Upper lobe of left lung (tissue), 6 donors: ENCODE data around the gene CCDC190. TPM values are rescaled to one million over a fixed set of nuclear protein-coding genes. Genes with fewer than 3 reads are reported as not detected.
"Not testable (repeated sequence)": the region's sequence is repeated elsewhere in the genome, so short reads cannot be mapped to it uniquely, and the experiment has no call there.

Experiments used
- ATAC-seq, 2 donors: fragments of 200-7000 bp; cut with Tn5 transposase; one replicate each; pipeline ENCODE4 v1.9.1; 2022; ENCODE audit warnings: mild to moderate bottlenecking in 2 of 2, moderate library complexity in 2 of 2; ENCODE audit not compliant: low FRiP score in 2 of 2
- DNase-seq, 2 donors: peaks; one replicate each; pipeline ENCODE4 v3.0.0-alpha.2; 2019 to 2020
- H3K27ac ChIP-seq, 4 donors: fragments of 200-600 bp; sonication (generic); one replicate each; pipeline ENCODE4 v1.5.1; 2016 to 2019
- H3K27me3 ChIP-seq, 4 donors: fragments of 200-600 bp; sonication (generic); one replicate each; pipeline ENCODE4 v1.5.1; 2017 to 2019
- H3K36me3 ChIP-seq, 4 donors: fragments of 200-600 bp; sonication (generic); one replicate each; pipeline ENCODE4 v1.5.1; 2016 to 2019
- H3K4me1 ChIP-seq, 4 donors: fragments of 200-600 bp; sonication (generic); one replicate each; pipeline ENCODE4 v1.5.1; 2018 to 2019
- H3K4me3 ChIP-seq, 4 donors: fragments of 200-600 bp; sonication (generic); one replicate each; pipeline ENCODE4 v1.5.1; 2017 to 2019; ENCODE audit warnings: mild to moderate bottlenecking in 2 of 4, moderate library complexity in 1 of 4
- H3K9me3 ChIP-seq, 4 donors: fragments of 200-600 bp; sonication (generic); one replicate each; pipeline ENCODE4 v1.5.1; 2018 to 2019
- CTCF ChIP-seq, 6 experiments: fragments of 450-650 bp in 4 of 6; fragments of 200-600 bp in 2 of 6; sonication (generic) in 2 of 6; IDR thresholded peaks; one replicate each; pipeline ENCODE4 v1.5.1; 2016 to 2019; ENCODE audit warnings: antibody characterized with exemption in 6 of 6
- EP300 ChIP-seq, 4 donors: sonication (generic); formaldehyde crosslinking; IDR thresholded peaks; one replicate each; pipeline ENCODE4 v1.5.1; 2017; ENCODE audit warnings: antibody characterized with exemption in 4 of 4, control low read depth in 2 of 4
- POLR2A ChIP-seq, 4 donors: fragments of 450-650 bp; IDR thresholded peaks; one replicate each; pipeline ENCODE4 v1.5.1; 2016 to 2017; ENCODE audit warnings: antibody characterized with exemption in 4 of 4, mild to moderate bottlenecking in 2 of 4
- POLR2AphosphoS5 ChIP-seq, 2 donors: sonication (generic); formaldehyde crosslinking; IDR thresholded peaks; one replicate each; pipeline ENCODE4 v1.5.1; 2017; ENCODE audit warnings: antibody characterized with exemption in 2 of 2
- WGBS, 2 donors: methylation state at CpG; one replicate each; pipeline ENCODE4 v1.1.5; 2017 to 2018; 5-methylcytosine and 5-hydroxymethylcytosine counted together
- total RNA-seq, 6 donors: library from RNA; depleted of rRNA in 4 of 6; stranded (reverse); fragments of >200 nt in 4 of 6; gene quantifications; one replicate each; pipeline versions ENCODE4 v1.1.0 to v1.2.1, GENCODE V29; 2016 to 2021
- donor health status: DM: no; HTN: no; CAD: no; lungs with moderate emphysema.
- donor health status: DM: no; HTN: yes; CAD: no; lungs with severe emphysema.

CCDC190 gene
- total RNA-seq, 6 donors from 2014 or later = 0.76 to 48.0 (median 1.5) TPM; not detected in 1

- Histone ChIP-seq H3K27ac (no peak overlapping the region), H3K36me3 (no peaks in the 10 kb centered on the region), H3K27me3 (no peaks in the 10 kb centered on the region), H3K4me3 (no peak overlapping the region), H3K4me1 (peaks cover 0 to 11% (median 3%) of the 10 kb centered on the region in 4 donors), H3K9me3 (no peaks in the 10 kb centered on the region)
- DNase-seq (no peak), ATAC-seq (no peak)
- 20 to 40% methylated on average over 3 of the region's 3 CpGs for WGBS, 2 donors
- TF ChIP-seq POLR2A (IDR thresholded peaks at IDR 0.05) (no peak), CTCF (IDR thresholded peaks at IDR 0.05) (no peak), EP300 (IDR thresholded peaks at IDR 0.05) (no peak), POLR2AphosphoS5 (IDR thresholded peaks at IDR 0.05) (no peak)
Observed at GRCh38 chr1:162872981-162873380, 12.0 kb upstream of the CCDC190 start.

DNA sequence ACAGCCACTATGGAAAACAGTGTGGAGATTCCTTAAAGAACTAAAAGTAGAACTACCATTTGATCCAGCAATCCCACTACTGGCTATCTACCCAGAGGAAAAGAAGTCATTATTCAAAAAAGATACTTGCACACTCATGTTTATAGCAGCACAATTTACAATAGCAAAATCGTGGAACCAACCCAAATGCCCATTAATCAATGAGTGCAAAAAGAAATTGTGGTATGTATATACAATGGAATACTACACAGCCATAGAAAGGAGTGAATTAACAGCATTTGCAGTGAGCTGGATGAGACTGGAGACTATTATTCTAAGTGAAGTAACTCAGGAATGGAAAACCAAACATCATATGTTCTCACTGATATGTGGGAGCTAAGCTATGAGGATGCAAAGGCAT, 10.4 kb upstream of the CCDC190 start:
- H3K36me3 ChIP-seq, ATAC-seq, H3K9me3 ChIP-seq, H3K4me3 ChIP-seq, DNase-seq, H3K27ac ChIP-seq, H3K27me3 ChIP-seq: not testable (repeated sequence)
- peaks cover 0 to 11% (median 3%) of the 10 kb centered on the region in 4 donors for H3K4me1 ChIP-seq
- WGBS, 2 donors = 50 to 59% methylated on average over 1 of the region's 1 CpG

DNA sequence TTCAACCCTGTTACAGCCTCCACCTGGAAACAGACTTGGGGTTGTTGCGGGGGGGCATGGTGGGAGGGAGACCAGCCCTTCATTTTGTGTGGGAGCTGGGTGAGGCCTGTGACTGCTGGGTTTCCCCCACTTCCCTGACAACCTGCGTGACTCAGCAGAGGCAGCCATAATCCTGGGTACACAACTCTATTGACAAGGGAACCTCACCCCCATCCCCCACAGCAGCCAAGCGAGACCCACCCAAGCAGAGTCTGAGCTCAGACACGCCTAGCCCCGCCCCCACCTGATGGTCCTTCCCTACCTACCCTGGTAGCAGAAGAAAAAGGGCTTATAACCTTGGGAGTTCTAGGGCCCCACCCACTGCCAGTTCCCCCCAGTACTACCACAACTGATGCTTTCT, 8.0 kb upstream of the CCDC190 start:
- Histone ChIP-seq H3K4me1 (peaks cover 0 to 7% (median under 1%) of the 10 kb centered on the region in 4 donors), H3K27ac (no peak overlapping the region), H3K36me3 (no peaks in the 10 kb centered on the region), H3K27me3 (no peaks in the 10 kb centered on the region), H3K4me3 (no peak overlapping the region), H3K9me3 (no peaks in the 10 kb centered on the region)
- DNase-seq (no peak), ATAC-seq (no peak)
- TF ChIP-seq CTCF (IDR thresholded peaks at IDR 0.05) (no peak), POLR2A (IDR thresholded peaks at IDR 0.05) (no peak), EP300 (IDR thresholded peaks at IDR 0.05) (no peak), POLR2AphosphoS5 (IDR thresholded peaks at IDR 0.05) (no peak)
- WGBS, 2 donors = 95 to 96% methylated on average over 4 to 5 of the region's 5 CpGs

DNA sequence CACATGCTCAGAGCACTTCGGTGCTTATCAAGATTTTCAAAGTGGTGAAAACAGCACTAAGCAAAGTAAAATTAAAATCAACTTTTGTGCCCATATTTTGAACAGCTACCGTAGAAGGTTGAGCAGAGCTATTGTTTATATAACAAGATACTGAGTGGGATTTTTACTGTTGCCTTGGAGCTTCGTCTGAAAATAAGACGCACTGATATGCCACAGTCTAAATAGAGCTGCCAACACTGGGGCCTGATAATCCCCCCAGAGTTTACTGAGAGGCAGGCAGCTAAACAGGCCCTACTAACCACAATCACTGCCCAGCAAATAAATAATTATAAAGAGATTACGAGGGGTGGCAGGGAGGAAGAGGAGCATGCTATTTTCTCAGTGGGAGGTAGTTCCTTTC, 650 bp upstream of the CCDC190 start:
- Histone ChIP-seq H3K4me3 (no peak overlapping the region), H3K4me1 (no peaks in the 10 kb centered on the region), H3K9me3 (no peaks in the 10 kb centered on the region), H3K27me3 (no peaks in the 10 kb centered on the region), H3K36me3 (no peaks in the 10 kb centered on the region), H3K27ac (peak overlapping the region in 2 of 4 donors; percentile 1 to 29)
- ATAC-seq (no peak), DNase-seq (no peak)
- 45 to 61% methylated on average over 5 of the region's 5 CpGs for WGBS, 2 donors
- no peak for TF ChIP-seq CTCF (IDR thresholded peaks at IDR 0.05)
- no peak for TF ChIP-seq POLR2A (IDR thresholded peaks at IDR 0.05)
- TF ChIP-seq POLR2AphosphoS5 (IDR thresholded peaks at IDR 0.05) = no peak
- no peak for TF ChIP-seq EP300 (IDR thresholded peaks at IDR 0.05)

- no peak for TF ChIP-seq POLR2A (IDR thresholded peaks at IDR 0.05)
- no peak for TF ChIP-seq POLR2AphosphoS5 (IDR thresholded peaks at IDR 0.05)
- TF ChIP-seq CTCF (IDR thresholded peaks at IDR 0.05) = no peak
- no peak for TF ChIP-seq EP300 (IDR thresholded peaks at IDR 0.05)
- no peak overlapping the region for H3K27ac ChIP-seq
- H3K4me3 ChIP-seq = no peak overlapping the region
- H3K36me3 ChIP-seq = no peaks in the 10 kb centered on the region
- 88 to 100% methylated on average over 1 of the region's 1 CpG for WGBS, 2 donors
- peaks cover 0 to 3% (median 0%) of the 10 kb centered on the region in 4 donors for H3K4me1 ChIP-seq
- H3K27me3 ChIP-seq = no peaks in the 10 kb centered on the region
- DNase-seq (no peak), ATAC-seq (no peak)
- H3K9me3 ChIP-seq = no peaks in the 10 kb centered on the region
Observed at GRCh38 chr1:162859191-162859590, 1.8 kb downstream of the CCDC190 start.
